Fibroblast of lung (primary cell): Measurements from ENCODE around the gene PCED1A. TPM values are rescaled to one million over a fixed set of nuclear protein-coding genes. Genes with fewer than 3 reads are reported as not detected.

Experiments
- DNase-seq, 2 donors: peaks; one replicate each; pipeline versions ENCODE4 v3.0.0 to v3.0.0-alpha.2; 2010; ENCODE audit warnings: low read depth in 2 of 2
- H2AFZ ChIP-seq: 2 replicates; pipeline ENCODE4 v1.5.1; 2012; ENCODE audit warnings: low read length, control low read depth, inconsistent platforms
- H3K27ac ChIP-seq: 2 replicates; pipeline ENCODE4 v1.5.1; 2011; ENCODE audit warnings: low read length, control low read depth; ENCODE audit not compliant: insufficient read depth
- H3K27me3 ChIP-seq: 2 replicates; pipeline ENCODE4 v1.5.1; 2011; ENCODE audit warnings: mild to moderate bottlenecking, low read length; ENCODE audit not compliant: control insufficient read depth, insufficient read depth
- H3K36me3 ChIP-seq: 2 replicates; pipeline ENCODE4 v1.5.1; 2011; ENCODE audit warnings: low read length; ENCODE audit not compliant: control insufficient read depth, insufficient read depth
- H3K4me1 ChIP-seq: 2 replicates; pipeline ENCODE4 v1.5.1; 2011; ENCODE audit warnings: low read length; ENCODE audit not compliant: control insufficient read depth, insufficient read depth; ENCODE audit errors: extremely low read depth
- H3K4me2 ChIP-seq: 2 replicates; pipeline ENCODE4 v1.5.1; 2011; ENCODE audit warnings: low read length, control low read depth; ENCODE audit not compliant: insufficient read depth; ENCODE audit errors: extremely low read depth
- H3K4me3 ChIP-seq, 4 experiments: fragments of 200-600 bp in 1 of 4; sonication (generic) in 1 of 4; replicated peaks in 1 of 4; 2 replicates each; pipeline ENCODE4 v1.5.1; 2011 to 2016; ENCODE audit warnings: low read length in 4 of 4, low read depth in 3 of 4, mild to moderate bottlenecking in 3 of 4, control low read depth in 2 of 4, inconsistent platforms in 1 of 4, mixed read lengths in 1 of 4; ENCODE audit not compliant: insufficient read depth in 1 of 4; ENCODE audit errors: control extremely low read depth in 1 of 4
- H3K79me2 ChIP-seq: 2 replicates; pipeline ENCODE4 v1.5.1; 2012; ENCODE audit warnings: mild to moderate bottlenecking, low read length, inconsistent platforms; ENCODE audit not compliant: control insufficient read depth, insufficient read depth
- H3K9ac ChIP-seq: 2 replicates; pipeline ENCODE4 v1.5.1; 2011; ENCODE audit warnings: mild to moderate bottlenecking, low read length, control low read depth; ENCODE audit not compliant: insufficient read depth
- H3K9me3 ChIP-seq: 2 replicates; pipeline ENCODE4 v1.5.1; 2012; ENCODE audit warnings: low read depth, low read length; ENCODE audit not compliant: control insufficient read depth, insufficient read depth
- H4K20me1 ChIP-seq: 2 replicates; pipeline ENCODE4 v1.5.1; 2011; ENCODE audit warnings: low read length; ENCODE audit not compliant: control insufficient read depth, insufficient read depth; ENCODE audit errors: extremely low read depth
- CTCF ChIP-seq, 2 donors: IDR thresholded peaks in 1 of 2; conservative IDR thresholded peaks in 1 of 2; 1 replicate in 1 of 2; 2 replicates in 1 of 2; pipeline ENCODE4 v1.5.1; 2011 to 2012; ENCODE audit warnings: low read length in 2 of 2, control low read depth in 1 of 2, inconsistent platforms in 1 of 2, low read depth in 1 of 2, mild to moderate bottlenecking in 1 of 2
- EZH2 ChIP-seq: IDR thresholded peaks from 2 replicates; pipeline ENCODE4 v1.5.1; 2012; ENCODE audit warnings: low read length, control low read depth, mild to moderate bottlenecking; ENCODE audit errors: missing control alignments
- polyA plus RNA-seq, 2 donors: library from polyadenylated mRNA; depleted of rRNA in 1 of 2; stranded (reverse) in 1 of 2; unstranded in 1 of 2; fragments of >200 nt; gene quantifications; 2 replicates each; pipeline ENCODE4 v1.2.1, GENCODE V29; 2011 to 2012; ENCODE audit warnings: missing spikeins in 1 of 2
- total RNA-seq: library from RNA; depleted of rRNA; stranded (reverse); fragments of >200 nt; gene quantifications from 2 replicates; pipeline ENCODE4 v1.2.1, GENCODE V29; 2014

The PCED1A gene
- total and polyA plus RNA-seq, 2 donors (not counting 1 experiment from before 2014, with no cell fraction given) = 16.4 to 26.4 TPM

- Histone ChIP-seq H3K9me3 (no peaks in the 10 kb centered on the region), H3K4me2 (no peak overlapping the region), H3K9ac (no peak overlapping the region), H3K79me2 (no peaks in the 10 kb centered on the region), H2AFZ (no peak overlapping the region), H4K20me1 (no peaks in the 10 kb centered on the region), H3K36me3 (no peaks in the 10 kb centered on the region), H3K4me3 (no peak overlapping the region), H3K27me3 (peaks cover 18% of the 10 kb centered on the region), H3K4me1 (peaks cover 15% of the 10 kb centered on the region), H3K27ac (no peak overlapping the region)
- TF ChIP-seq CTCF (conservative IDR thresholded peaks at IDR 0.05 in 1 of 2, IDR thresholded peaks at IDR 0.05 in 1 of 2; ENCODE audit: low read depth in 1 of 2, low read length in 2 of 2) (no peak), EZH2 (no peak)
- peak in 1 of 2 donors; percentile 60 for DNase-seq
These were observed 18.4 kb downstream of the PCED1A start for GRCh38 chr20:2822073-2822472.

GRCh38 chr20:2820896-2821869, 19.3 kb downstream of the PCED1A start:
- no peak overlapping the region for H3K4me2 ChIP-seq

More at GRCh38 chr20:2820896-2821869, 19.3 kb downstream of the PCED1A start:
- Histone ChIP-seq H4K20me1 (no peaks in the 10 kb centered on the region), H3K27ac (no peak overlapping the region), H3K36me3 (no peaks in the 10 kb centered on the region), H3K4me3 (no peak overlapping the region), H3K79me2 (no peaks in the 10 kb centered on the region), H2AFZ (no peak overlapping the region), H3K9me3 (no peaks in the 10 kb centered on the region), H3K4me1 (peaks cover 15% of the 10 kb centered on the region), H3K27me3 (peaks cover 18% of the 10 kb centered on the region), H3K9ac (no peak overlapping the region)
- peak; percentile 53 for TF ChIP-seq EZH2
- no peak for TF ChIP-seq CTCF (conservative IDR thresholded peaks at IDR 0.05 in 1 of 2, IDR thresholded peaks at IDR 0.05 in 1 of 2; ENCODE audit: low read depth in 1 of 2, low read length in 2 of 2)
- no peak for DNase-seq
